Glutamatergic neuron (in vitro differentiated cells): Measurements from ENCODE around the gene RNF123. TPM values are rescaled to one million over a fixed set of nuclear protein-coding genes. Genes with fewer than 3 reads are reported as not detected.
"Not testable (repeated sequence)": the region's sequence is repeated elsewhere in the genome, so short reads cannot be mapped to it uniquely, and the experiment has no call there.

Source experiments
- DNase-seq: peaks from one replicate; pipeline ENCODE4 v3.0.0; 2022
- H3K27ac Mint-ChIP-seq: one replicate; pipeline ENCODE4 v1.8.0; 2020; ENCODE audit warnings: mild to moderate bottlenecking, mixed read lengths, inconsistent platforms; ENCODE audit not compliant: unreplicated experiment
- H3K27me3 Mint-ChIP-seq: one replicate; pipeline ENCODE4 v1.8.0; 2020; ENCODE audit warnings: mild to moderate bottlenecking, moderate library complexity, mixed read lengths, inconsistent platforms; ENCODE audit not compliant: unreplicated experiment
- H3K36me3 Mint-ChIP-seq: one replicate; pipeline ENCODE4 v1.8.0; 2020; ENCODE audit warnings: mild to moderate bottlenecking, mixed read lengths, inconsistent platforms; ENCODE audit not compliant: unreplicated experiment
- H3K4me1 Mint-ChIP-seq: one replicate; pipeline ENCODE4 v1.8.0; 2020; ENCODE audit warnings: mild to moderate bottlenecking, low read depth, mixed read lengths, inconsistent platforms; ENCODE audit not compliant: unreplicated experiment
- H3K4me3 Mint-ChIP-seq: one replicate; pipeline ENCODE4 v1.8.0; 2020; ENCODE audit warnings: mild to moderate bottlenecking, mixed read lengths, inconsistent platforms; ENCODE audit not compliant: unreplicated experiment
- H3K9me3 Mint-ChIP-seq: one replicate; pipeline ENCODE4 v1.8.0; 2020; ENCODE audit warnings: mild to moderate bottlenecking, moderate library complexity, mixed read lengths, inconsistent platforms; ENCODE audit not compliant: unreplicated experiment
- CTCF ChIP-seq: fragments of 200-600 bp; sonication (generic); IDR thresholded peaks from one replicate; pipeline ENCODE4 v1.5.0; 2021; ENCODE audit not compliant: partially characterized antibody, unreplicated experiment
- total RNA-seq: library from RNA; stranded (reverse); fragmentation: NEBNext Ultra II Directional; extraction: Animal tissue kit (Norgen Biotek cat#: 25700); gene quantifications from one replicate; pipeline ENCODE4 v1.2.1, GENCODE V29; 2021; ENCODE audit not compliant: unreplicated experiment

RNF123 gene
- total RNA-seq, 1 donor from 2014 or later, result 56.6 TPM

GRCh38 chr3:49675912-49676311 lies 13.4 kb upstream of the RNF123 start:
- Mint-ChIP-seq H3K27ac (no peak overlapping the region), H3K4me1 (peaks cover 7% of the 10 kb centered on the region), H3K9me3 (peaks cover 13% of the 10 kb centered on the region), H3K27me3 (peaks cover 15% of the 10 kb centered on the region), H3K36me3 (peaks cover 5% of the 10 kb centered on the region), H3K4me3 (no peak overlapping the region)
- TF ChIP-seq CTCF, result no peak
- DNase-seq, result no peak

GRCh38 chr3:49680493-49681231 lies 8.7 kb upstream of the RNF123 start:
- Mint-ChIP-seq H3K9me3 (peaks cover 4% of the 10 kb centered on the region), H3K4me3 (no peak overlapping the region), H3K36me3 (peaks cover 5% of the 10 kb centered on the region)

GRCh38 chr3:49681232-49681522 lies 8.2 kb upstream of the RNF123 start:
- Mint-ChIP-seq H3K4me1 (no peaks in the 10 kb centered on the region), H3K27ac (no peak overlapping the region), H3K27me3 (peaks cover 6% of the 10 kb centered on the region), H3K4me3 (no peak overlapping the region), H3K9me3 (peaks cover 4% of the 10 kb centered on the region), H3K36me3 (peaks cover 5% of the 10 kb centered on the region)
- DNase-seq, result no peak
- no peak for TF ChIP-seq CTCF

More at GRCh38 chr3:49680493-49681231, 8.7 kb upstream of the RNF123 start:
- no peak for DNase-seq
- Mint-ChIP-seq H3K27ac (no peak overlapping the region), H3K4me1 (no peaks in the 10 kb centered on the region), H3K27me3 (peaks cover 6% of the 10 kb centered on the region)
- TF ChIP-seq CTCF, result no peak

- no peak for DNase-seq
- Mint-ChIP-seq H3K36me3 (peaks cover 5% of the 10 kb centered on the region), H3K4me1 (no peaks in the 10 kb centered on the region), H3K9me3 (peaks cover 4% of the 10 kb centered on the region), H3K27me3 (peaks cover 6% of the 10 kb centered on the region), H3K4me3 (no peak overlapping the region), H3K27ac (no peak overlapping the region)
- no peak for TF ChIP-seq CTCF
Measured at GRCh38 chr3:49681543-49681942, 7.8 kb upstream of the RNF123 start.

- no peak for DNase-seq
- Mint-ChIP-seq H3K9me3 (peaks cover 4% of the 10 kb centered on the region), H3K27me3 (peaks cover 6% of the 10 kb centered on the region), H3K4me1 (no peaks in the 10 kb centered on the region), H3K36me3 (peaks cover 5% of the 10 kb centered on the region), H3K4me3 (no peak overlapping the region), H3K27ac (no peak overlapping the region)
- no peak for TF ChIP-seq CTCF
Measured at GRCh38 chr3:49683162-49683561, 6.2 kb upstream of the RNF123 start.

DNA sequence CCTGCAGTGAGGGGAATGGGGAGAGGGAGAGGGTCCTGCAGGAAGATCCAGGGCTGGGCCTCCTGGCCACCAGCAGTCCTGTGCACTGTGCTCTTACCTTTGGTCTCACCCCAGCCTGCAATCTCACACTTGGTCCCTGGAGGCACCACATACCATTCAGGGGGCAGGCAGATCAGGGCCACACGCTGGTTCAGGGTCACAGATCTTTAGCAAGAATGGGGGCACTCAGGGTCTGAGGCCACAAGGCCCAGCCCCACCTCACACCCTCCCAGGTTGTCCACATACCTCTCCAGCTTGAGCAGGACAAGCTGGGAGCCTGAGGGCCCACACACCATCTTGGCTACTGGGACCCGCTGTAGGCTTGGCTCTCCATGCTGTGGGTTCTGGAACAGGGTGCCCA lies 4.9 kb upstream of the RNF123 start:
- H3K27ac Mint-ChIP-seq, H3K4me1 Mint-ChIP-seq, H3K4me3 Mint-ChIP-seq, DNase-seq, H3K9me3 Mint-ChIP-seq, H3K36me3 Mint-ChIP-seq: not testable (repeated sequence)
- peaks cover 14% of the 10 kb centered on the region for H3K27me3 Mint-ChIP-seq

GRCh38 chr3:49685103-49685502 lies 4.3 kb upstream of the RNF123 start:
- H3K4me1 Mint-ChIP-seq, H3K4me3 Mint-ChIP-seq, DNase-seq, H3K27ac Mint-ChIP-seq, H3K36me3 Mint-ChIP-seq, H3K9me3 Mint-ChIP-seq: not testable (repeated sequence)
- H3K27me3 Mint-ChIP-seq, result peaks cover 18% of the 10 kb centered on the region

DNA sequence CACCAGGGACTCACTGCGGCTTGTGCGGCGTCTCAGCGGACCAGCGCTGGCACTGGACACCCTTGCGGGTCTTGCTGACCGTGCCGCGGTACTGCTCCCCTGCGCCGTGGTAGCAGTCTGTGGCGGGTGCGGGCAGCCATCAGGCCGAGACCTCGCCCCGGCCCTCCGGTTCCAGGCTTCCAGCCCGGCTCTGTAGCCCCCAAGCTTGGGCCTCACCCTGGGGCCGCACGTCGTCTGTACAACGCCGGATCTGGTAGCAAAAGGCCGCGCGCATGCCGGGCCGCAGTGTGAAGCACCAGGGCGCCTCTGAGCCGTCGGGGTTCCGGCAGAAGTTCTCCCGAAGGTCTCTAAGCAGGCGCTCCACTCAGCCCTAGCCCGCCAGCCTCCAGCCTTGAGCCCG lies 3.5 kb upstream of the RNF123 start:
- H3K27me3 Mint-ChIP-seq, result peaks cover 14% of the 10 kb centered on the region
- not testable (repeated sequence) for H3K4me3 Mint-ChIP-seq, H3K4me1 Mint-ChIP-seq, DNase-seq, H3K27ac Mint-ChIP-seq, H3K9me3 Mint-ChIP-seq, H3K36me3 Mint-ChIP-seq
